ENCODE results near the gene TMEM87B.
A peak's percentile ranks its signal among the peaks of the same experiment; 100 is the strongest.

The TMEM87B gene, protein sequence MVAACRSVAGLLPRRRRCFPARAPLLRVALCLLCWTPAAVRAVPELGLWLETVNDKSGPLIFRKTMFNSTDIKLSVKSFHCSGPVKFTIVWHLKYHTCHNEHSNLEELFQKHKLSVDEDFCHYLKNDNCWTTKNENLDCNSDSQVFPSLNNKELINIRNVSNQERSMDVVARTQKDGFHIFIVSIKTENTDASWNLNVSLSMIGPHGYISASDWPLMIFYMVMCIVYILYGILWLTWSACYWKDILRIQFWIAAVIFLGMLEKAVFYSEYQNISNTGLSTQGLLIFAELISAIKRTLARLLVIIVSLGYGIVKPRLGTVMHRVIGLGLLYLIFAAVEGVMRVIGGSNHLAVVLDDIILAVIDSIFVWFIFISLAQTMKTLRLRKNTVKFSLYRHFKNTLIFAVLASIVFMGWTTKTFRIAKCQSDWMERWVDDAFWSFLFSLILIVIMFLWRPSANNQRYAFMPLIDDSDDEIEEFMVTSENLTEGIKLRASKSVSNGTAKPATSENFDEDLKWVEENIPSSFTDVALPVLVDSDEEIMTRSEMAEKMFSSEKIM

DNA sequence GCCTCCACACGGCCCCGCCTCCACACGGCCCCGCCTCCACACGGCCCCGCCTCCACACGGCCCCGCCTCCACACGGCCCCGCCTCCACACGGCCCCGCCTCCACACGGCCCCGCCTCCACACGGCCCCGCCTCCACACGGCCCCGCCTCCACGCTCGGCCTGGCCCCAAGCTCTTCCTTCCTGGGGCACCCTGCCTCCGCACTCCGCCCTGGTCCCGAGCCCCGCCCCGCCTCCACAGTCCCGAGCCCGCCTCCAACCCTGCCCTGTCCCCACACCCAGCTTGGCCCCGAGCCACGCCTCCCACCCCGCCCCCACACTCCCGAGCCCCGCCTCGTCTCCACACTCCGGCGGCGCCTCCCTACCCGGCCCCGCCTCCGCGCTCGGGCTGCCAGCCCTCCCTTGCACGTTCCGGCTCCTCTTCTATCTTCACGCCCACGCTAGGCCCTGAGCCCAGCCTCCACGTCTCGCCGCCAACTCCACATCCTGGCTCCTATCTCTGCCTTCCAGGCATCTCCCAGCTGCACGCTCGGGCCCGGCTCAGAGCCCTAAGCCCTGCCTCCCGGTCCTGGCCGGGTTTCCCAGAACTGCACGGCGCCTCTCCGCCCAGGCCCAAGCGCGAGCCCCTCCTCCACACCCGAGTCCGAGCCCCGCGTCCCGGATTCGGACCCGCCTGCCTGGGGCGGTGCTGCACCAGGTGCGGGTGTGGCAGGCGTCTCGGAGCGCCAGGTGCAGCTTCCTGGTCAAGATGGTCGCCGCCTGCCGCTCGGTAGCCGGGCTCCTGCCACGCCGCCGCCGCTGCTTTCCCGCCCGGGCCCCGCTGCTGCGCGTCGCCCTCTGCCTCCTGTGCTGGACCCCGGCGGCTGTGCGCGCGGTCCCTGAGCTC lies at the start of gene TMEM87B:
TSS of gene TMEM87B (plus strand) at position 423 of the 883 bp plus-strand sequence. CDS start at position 746, 323 bp downstream.
- DNase-seq, result peak; percentile 97

DNA sequence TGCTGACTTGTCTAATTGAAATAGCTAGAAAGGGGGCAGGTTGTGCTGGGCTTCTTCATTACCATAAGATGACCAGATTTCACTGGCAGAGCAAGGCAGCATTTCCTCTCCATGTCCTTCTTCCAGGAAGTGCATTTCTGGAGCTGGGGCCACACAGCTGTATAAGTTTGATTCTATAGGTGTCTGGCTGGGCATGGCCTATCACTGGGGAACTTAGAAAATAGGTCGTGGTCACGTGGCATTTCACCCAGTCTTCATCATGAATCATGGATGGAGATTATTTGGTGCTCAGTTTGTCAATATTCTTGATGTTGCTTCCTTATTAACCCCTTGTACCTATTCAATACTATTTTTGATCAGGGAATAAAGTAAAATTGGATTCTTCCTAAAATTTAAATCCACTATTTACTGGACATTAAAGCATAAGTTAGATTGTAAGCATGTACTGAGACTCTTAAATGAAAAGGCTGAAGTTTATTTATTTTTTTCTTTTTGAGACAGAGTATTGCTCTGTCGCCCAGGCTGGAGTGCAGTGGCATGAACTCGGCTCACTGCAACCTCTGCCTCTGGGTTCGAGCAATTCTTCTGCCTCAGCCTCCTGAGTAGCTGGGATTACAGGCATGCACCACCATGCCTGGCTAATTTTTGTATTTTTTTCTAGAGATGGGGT lies 49.5 kb upstream of the TMEM87B start:
- no peak for DNase-seq

DNA sequence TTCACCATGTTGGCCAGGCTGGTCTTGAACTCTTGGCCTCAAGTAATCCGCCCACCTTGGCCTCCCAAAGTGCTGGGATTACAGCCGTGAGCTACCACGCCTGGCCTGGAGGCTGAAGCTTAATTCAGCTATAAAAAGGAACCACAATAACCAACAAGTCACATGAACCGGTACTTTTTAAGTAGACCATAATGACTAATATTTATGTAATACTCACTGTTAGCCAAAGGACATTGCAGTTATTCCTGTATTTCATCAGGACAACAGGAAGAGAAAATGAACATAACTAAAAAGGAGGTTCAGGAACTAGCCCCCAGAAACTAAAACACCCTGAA lies 49.0 kb upstream of the TMEM87B start:
- no peak for DNase-seq

DNA sequence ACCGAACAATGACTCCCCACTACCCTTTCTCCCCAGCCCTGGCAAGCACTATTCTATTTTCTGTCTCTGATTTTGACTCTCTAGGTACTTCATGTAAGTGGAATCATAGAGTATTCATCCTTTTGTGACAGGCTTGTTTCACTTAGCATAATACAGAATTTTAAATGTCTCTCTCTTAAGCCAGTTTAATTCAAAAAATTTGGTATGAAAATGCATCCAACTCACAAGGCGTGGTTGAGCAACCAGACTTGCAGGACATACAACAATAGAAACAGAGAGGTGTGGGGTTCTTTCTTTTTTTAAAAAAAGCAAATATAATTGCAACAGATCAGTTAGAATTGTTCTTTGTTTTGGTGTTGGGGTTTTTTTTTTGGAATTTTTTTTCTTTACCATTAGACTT lies 47.6 kb upstream of the TMEM87B start:
- no peak for DNase-seq

DNA sequence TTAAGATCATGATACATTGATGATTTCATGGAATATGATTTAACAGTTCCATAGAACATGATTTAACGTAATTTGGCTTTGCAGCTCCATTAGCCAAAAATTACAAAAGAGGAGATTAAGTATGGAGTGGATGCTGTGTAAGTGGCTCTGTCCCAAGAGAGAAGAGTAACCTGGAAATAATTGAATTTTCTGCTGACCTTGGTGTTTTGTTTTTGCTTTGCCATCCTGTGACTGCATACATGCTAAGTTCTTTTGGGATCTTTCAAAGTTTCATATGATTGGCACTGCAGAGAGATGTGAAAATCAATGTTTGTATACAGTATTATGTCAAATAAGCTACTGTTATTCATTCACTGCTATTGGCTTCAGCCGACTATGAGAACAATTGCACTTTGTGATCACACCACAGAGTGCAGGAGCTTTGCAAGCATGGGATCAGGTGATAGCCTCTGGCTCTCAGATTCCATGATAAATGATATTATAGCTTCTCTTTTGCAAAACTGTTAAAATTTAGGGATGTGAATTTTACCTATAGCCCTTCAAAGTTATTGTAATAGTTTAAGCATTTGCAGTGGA lies 46.1 kb upstream of the TMEM87B start:
- DNase-seq, result no peak

DNA sequence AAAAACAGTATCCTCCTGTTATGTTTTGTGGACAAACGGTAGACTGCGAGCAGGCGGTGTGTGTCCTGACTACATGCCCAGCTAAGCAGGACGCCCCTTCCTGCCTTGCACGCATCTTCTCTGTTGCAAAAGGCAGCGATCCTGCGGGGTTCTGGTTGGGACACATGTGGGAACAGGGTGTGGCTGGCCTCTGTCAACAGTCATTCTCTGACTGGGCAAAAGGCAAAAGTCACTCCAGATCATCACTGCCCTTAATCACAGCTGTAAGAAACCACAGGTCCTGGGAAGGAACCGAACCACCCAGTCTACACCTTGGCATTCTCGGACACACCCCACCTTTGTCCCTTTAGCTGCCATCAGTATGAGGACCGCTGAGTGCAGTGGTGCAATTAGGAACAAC lies 44.3 kb upstream of the TMEM87B start:
- no peak for DNase-seq

DNA sequence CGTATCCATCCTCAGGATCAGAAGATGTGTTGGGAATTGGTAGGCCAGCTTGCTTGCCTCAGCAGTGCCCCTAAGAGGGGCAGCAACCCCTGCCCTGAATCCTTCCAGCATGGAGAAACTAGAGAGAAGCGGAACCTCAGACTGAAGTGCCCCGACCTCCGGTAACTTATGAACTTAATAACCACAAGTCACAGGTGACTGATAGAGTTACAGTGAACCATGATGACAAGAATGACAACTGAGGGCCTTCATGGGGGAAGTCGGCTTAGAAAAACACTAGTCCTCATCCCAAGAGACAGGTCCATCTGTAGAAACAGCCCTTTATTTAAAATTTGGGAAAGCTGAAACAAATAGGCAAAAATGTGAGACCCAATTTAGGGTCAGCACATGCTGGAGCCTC lies 42.5 kb upstream of the TMEM87B start:
- no peak for DNase-seq

DNA sequence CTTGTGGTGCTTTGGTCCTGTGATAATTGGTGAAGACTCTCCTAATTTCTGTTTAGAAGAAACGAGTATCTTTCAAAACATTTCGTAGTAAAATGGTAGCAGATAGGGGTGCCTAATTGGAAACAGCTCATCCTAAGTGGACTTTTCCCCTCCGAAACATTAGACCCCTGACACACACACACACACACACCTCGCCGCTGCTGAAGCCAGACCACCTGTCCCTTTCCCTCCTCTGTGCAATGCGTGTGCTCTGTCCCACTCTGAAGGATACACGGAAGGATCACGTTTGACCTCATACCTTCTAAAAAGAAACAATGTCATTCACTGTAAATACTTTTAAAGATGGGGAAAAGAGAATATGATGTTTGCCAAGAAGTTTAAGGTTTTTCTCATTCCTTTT lies 36.2 kb upstream of the TMEM87B start:
- no peak for DNase-seq

DNA sequence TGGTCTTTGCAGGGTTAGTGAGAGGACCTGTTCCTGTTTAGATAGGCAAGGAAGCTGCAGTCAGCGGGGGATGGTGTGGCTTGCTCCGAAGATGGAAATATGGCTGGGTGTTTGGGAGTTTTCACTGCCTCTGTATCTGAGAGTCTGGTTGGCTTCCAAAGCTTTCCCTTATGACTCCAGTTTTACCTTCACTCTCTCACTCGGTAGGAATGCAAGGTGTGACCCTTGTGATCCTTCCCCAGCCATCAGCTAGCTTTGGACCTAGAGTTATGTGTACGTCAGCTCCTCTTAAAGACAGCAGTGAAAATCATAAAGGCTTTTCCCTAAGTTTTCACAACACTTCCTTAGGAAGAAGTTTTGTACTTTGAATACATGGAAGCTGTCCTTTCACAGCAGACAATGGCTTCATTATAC lies 35.5 kb upstream of the TMEM87B start:
- DNase-seq, result no peak

DNA sequence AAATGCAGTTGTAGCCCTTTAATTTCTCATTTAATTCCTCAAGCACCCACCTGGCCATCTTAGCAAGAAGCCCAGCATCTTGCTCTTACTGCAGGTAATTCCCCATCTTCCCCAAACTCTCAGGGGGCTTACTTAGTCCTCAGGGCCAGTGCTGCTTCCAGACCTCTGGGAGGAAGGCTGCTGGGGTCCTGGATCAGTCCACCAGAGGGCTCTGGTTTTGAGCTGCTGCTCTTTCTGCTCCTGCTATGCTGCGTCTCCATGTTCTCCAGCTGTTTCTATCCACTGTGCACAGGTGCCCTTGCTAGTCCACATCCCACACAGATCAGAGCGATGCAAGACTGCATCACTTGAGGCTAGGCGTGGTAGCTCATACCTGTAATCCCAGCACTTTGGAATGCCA lies 34.5 kb upstream of the TMEM87B start:
- no peak for DNase-seq

DNA sequence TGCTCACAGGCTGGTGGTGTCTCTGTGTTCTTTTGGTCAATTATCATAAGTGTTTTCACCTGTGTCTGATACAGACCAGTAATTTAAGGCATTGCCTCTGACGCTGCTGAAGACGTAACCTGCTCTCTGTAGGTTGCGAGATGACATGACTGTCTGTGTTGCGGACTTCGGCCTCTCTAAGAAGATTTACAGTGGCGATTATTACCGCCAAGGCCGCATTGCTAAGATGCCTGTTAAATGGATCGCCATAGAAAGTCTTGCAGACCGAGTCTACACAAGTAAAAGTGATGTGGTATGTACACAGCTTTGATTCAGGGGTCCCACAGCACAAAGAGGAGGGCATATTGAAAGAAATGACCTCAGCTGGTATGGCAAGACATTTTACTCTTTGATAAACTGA lies 33.8 kb upstream of the TMEM87B start:
- DNase-seq, result no peak

DNA sequence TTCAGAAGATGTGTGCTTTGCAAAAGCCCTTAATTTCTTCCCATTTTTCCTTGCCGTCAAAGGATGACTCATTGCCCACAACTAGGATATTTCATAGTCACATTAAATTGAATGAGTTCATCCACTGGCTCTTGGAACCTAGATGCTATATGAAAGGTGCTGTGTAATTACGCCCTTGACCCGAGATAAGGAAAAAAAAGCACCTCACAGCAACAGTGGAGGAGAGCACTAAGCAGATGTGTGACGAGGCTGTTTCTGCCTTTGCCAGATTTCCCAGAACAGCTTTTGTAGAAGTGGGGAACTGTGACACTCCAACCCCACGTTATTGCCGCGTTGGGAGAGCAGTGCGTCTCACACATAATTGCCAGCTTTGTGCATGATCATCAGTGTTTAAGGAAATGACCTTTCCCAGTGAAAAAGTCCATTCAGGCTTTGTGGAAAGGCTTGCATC lies 33.3 kb upstream of the TMEM87B start:
- no peak for DNase-seq

DNA sequence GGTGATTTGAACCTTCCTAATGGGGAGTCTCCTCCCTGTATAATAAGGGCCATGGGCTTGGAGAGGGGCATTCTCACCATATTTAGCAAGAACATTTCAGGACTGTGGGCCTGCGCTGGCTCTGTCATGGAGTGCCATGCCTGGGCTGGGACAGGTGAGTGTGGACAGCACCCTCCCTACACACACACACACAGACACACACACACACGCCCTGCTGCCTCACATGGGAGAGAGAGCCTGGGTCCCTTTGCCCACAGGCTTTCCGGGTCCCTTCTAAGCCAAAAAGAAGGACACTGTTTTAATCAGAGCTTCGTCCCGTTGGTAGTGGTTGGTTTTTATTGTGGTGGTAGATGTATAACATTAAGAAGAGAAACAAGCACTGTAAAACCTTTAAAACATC lies 31.4 kb upstream of the TMEM87B start:
- DNase-seq, result no peak

DNA sequence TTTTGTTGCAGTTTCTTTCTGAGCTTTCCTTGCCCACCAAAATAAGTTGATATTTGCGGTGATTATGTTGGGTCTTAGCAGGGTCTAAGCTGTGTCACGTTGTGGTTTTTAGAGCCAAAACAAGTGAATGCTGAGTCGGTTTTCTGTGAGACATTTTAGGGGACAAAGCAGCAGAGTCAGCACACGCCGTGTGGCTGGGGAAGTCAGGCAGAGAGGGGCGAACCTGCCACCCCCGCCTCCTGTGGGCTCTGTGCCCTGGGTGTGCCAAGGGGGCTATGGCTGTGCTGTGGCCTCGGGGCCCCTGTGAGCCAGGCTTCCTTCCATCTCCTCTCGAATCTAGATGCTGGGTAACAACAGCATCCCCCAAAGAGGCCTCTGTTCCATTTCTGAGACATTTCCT lies 30.8 kb upstream of the TMEM87B start:
- no peak for DNase-seq

DNA sequence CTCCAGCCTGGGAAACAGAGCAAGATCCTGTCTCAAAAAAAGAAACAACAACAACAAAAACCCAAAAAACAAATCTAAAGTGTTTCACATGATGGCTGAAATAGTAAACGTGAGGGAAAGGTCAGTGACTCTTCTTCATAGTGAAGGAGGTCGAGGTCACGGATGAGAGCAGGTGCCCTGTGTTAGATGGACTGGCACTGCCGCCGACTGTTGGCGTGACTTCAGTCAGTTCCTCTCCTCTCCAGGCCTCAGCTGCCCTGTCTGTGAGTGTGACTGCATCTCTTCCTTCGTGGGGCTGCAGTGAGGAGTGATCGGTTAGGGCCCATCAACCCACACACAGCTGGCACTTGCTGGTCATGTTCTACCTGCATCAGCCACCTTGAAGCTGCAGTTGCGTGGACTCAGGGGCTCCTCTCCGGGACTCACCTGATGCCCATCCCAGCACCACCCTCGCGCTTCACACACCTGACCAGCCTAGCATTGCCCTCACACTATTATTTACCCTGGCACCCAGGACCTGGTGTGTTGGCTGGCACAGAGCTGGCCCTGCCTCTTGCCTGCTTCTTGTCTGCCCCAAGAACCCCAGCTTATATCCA lies 30.1 kb upstream of the TMEM87B start:
- no peak for DNase-seq

DNA sequence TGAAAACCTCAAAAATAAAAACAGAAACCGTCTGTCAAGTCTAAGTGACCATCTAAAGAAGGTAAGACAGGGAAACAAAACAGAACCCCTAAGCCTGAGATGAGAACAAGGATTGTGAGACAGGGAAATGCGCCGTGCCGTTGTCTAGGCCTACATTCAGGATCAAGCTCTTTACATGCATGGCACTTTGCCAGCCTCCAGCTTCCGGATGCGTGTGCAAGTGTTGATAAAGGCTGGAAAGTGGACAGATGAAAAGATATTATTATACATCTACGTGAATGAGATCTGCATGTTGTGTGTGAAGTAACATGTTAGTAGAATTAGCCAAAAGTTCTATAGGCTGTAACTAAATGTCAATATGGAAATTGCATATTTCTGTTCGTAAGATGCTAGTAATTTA lies 28.6 kb upstream of the TMEM87B start:
- DNase-seq, result no peak

DNA sequence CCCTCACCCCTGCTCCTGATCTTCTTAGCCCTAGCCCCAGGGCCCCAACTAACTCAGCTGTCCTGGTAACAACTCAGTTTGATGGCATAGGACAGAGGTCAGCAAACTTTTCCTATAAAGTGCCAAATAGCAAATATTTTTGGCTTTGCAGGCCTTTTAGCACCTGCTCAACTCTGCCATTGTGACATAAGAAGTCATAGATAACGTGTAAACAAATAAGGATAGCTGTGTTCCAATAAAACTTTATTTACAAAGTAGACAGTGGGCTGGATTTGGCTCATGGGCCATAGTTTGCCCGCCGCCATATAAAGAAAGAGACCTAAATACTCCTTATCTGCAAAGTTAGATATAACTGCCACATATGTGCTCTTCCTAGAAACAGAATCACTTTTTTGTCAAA lies 27.3 kb upstream of the TMEM87B start:
- DNase-seq, result no peak

DNA sequence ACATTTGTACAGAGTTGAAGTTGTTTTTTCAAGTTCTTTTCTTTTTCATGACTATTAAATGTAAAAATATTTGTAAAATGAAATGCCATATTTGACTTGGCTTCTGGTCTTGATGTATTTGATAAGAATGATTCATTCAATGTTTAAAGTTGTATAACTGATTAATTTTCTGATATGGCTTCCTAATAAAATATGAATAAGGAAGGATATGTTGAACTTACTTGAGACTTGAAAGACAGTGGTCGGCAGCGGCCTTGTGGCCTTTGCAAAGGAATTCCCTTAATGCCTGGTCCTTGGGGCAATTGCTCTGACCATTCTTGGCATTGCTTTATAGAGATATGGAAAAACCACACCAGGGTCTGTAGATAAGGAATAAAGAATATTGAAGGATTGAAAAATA lies 25.9 kb upstream of the TMEM87B start:
- no peak for DNase-seq

DNA sequence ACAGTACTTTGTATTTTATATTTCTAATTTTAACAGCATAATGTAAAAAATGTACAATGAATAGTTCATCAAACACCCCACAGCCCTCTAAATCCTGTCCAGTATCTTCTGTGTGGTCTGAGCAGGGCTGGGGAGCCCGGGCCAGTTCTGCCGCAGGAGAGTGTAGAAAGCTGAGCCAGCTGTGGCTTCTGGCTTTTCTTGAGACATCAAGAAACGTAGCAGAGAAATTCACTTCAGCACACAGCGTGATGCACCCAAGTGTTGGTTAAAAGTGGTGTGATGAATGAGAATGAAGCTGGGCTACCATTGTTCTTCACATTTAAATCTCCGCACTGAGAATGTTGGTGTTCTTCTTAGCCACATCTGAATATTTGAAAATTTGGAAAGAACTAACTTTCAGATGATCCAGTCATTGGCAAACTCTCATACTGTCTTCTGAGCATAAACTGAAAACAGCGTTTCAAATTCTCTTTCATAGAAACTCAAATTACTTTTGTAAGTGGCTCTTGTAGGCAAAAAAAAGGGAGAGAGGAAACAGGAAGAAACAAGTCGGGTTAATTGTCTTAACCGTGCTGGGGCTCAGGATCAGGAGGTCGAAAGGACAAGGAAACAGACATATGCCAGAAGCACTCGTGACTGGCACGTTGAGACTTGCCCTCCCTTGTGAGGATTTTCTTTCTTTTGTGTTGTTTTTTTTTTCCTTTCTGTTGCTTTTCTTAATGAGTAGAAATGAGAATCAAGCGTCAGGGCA lies 23.4 kb upstream of the TMEM87B start:
- no peak for DNase-seq

DNA sequence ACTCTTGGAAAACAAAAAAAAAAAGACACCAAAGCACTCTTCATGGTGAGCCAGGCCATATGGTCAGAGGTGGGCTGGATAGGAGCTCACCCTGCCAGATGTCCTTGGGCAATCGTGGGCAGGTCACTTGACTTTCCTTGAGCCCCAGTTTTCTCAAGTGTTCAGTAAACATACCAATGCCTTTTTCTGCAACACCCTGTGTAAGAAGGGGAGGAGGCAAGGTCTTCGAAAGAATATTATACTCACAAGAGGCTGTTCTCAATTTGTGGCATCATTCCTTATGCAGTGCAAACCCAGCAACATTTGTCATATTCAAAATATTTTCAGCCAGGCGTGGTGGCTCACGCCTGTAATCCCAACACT lies 22.9 kb upstream of the TMEM87B start:
- no peak for DNase-seq

DNA sequence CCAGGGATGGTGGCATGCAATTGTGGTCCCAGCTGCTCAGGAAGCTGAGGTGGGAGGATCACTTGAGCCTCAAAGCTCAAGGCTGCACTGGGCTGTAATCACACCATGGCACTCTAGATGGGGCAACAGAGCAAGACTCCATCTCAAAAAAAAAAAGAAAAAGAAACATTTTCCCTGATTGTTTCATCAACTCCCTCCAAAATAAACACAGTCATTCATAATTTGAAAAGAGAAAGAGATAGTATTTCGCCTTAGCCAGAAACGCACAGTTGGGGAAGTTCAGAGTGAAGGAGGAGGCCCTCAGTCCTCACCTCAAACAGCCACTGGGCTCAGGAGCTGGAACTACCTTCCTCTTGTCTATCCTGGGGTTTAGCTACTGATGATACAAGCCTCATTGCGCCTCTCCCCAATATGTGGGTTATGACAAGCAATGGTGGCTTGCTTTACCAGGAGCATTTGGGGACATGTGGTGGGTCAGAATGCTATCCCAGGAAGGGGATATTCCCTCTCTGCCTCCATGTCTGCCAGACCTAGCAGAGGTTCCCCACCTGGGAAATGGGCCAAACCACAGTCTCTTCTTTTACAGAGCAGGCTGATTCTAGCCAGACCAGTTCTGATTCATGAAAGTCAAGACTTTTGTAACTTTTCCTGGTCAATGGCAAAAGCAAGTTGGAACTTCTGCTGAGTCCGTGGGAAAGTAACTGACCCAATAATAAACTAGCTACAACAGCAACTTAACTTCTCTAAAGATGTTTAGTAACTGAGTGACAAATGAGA lies 22.2 kb upstream of the TMEM87B start:
- DNase-seq, result no peak

All from activated CD8-positive, alpha-beta memory T cell treated with anti-CD3 and anti-CD28 coated beads, Interleukin-2, amount 50 U/mL, for 4 hours (primary cell).